Small intestine (tissue), 7 donors: ENCODE results near the gene NDE1. TPM values are rescaled to one million over a fixed set of nuclear protein-coding genes. Genes with fewer than 3 reads are reported as not detected.

Experiments
- DNase-seq, 2 donors: peaks; one replicate each; pipeline versions ENCODE4 v3.0.0 to v3.0.0-alpha.2; 2013
- FAIRE-seq: peaks from 2 replicates; lab custom pipeline; 2012; peaks lifted over from hg19 to GRCh38; lab: Jason Lieb, UNC
- H3K27ac ChIP-seq, 3 donors: one replicate each; pipeline ENCODE4 v1.5.1; 2013; ENCODE audit warnings: low read length in 2 of 3, mild to moderate bottlenecking in 2 of 3, control low read depth in 1 of 3, inconsistent platforms in 1 of 3, low read depth in 1 of 3, moderate library complexity in 1 of 3
- H3K27me3 ChIP-seq, 3 donors: one replicate each; pipeline ENCODE4 v1.6.1; 2013; ENCODE audit warnings: low read length in 3 of 3, inconsistent platforms in 1 of 3; ENCODE audit not compliant: control insufficient read depth in 3 of 3, insufficient read depth in 3 of 3
- H3K36me3 ChIP-seq, 3 donors: one replicate each; pipeline ENCODE4 v1.6.1; 2013; ENCODE audit warnings: low read length in 3 of 3, inconsistent platforms in 1 of 3, low read depth in 1 of 3, mild to moderate bottlenecking in 1 of 3, moderate library complexity in 1 of 3; ENCODE audit not compliant: control insufficient read depth in 3 of 3, insufficient read depth in 2 of 3
- H3K4me1 ChIP-seq, 3 donors: one replicate each; pipeline ENCODE4 v1.6.1; 2013; ENCODE audit warnings: low read length in 2 of 3, inconsistent platforms in 1 of 3, low read depth in 1 of 3, mild to moderate bottlenecking in 1 of 3, moderate library complexity in 1 of 3; ENCODE audit not compliant: control insufficient read depth in 3 of 3, insufficient read depth in 2 of 3
- H3K4me3 ChIP-seq, 3 donors: one replicate each; pipeline ENCODE4 v1.5.1; 2013; ENCODE audit warnings: low read length in 3 of 3, control low read depth in 1 of 3, inconsistent platforms in 1 of 3, low read depth in 1 of 3, mild to moderate bottlenecking in 1 of 3, moderate library complexity in 1 of 3
- H3K9me3 ChIP-seq, 2 donors: one replicate each; pipeline ENCODE4 v1.6.1; 2013; ENCODE audit warnings: low read depth in 1 of 2, low read length in 1 of 2; ENCODE audit not compliant: control insufficient read depth in 2 of 2, insufficient read depth in 1 of 2
- WGBS, 3 donors: extraction: QIAGEN DNeasy Blood & Tissue Kit; methylation state at CpG; one replicate each; pipeline ENCODE4 v1.1.7; 2013; 5-methylcytosine and 5-hydroxymethylcytosine counted together
- polyA plus RNA-seq, 4 donors: library from polyadenylated mRNA; stranded (reverse) in 3 of 4; unstranded in 1 of 4; fragments of 200-250 nt in 3 of 4; fragments of 120-200 nt in 1 of 4; gene quantifications; one replicate each; pipeline versions ENCODE4 v1.2.1 to v1.2.3, GENCODE V29; 2013
- donor health status: healthy with polysubstance abuse.
- donor health status: control.
- donor health status: control.
- donor health status: Bipolar disorder and iron deficiency.
- donor health status: healthy.

The NDE1 gene
- polyA plus RNA-seq, 4 donors: 5.8 to 21.7 (median 14.4) TPM

- Histone ChIP-seq H3K4me1 (no peaks in the 10 kb centered on the region), H3K36me3 (peaks cover 2 to 39% (median 16%) of the 10 kb centered on the region in 3 donors), H3K27me3 (no peaks in the 10 kb centered on the region), H3K4me3 (no peak overlapping the region), H3K27ac (no peak overlapping the region), H3K9me3 (no peaks in the 10 kb centered on the region)
- FAIRE-seq: no peak
- no peak for DNase-seq
- 82 to 93% (median 88%) methylated on average over 11 of the region's 11 CpGs for WGBS, 3 donors
These were observed 52.2 kb downstream of the NDE1 start for GRCh38 chr16:15701975-15702970.

GRCh38 chr16:15703029-15703736, 53.1 kb downstream of the NDE1 start:
- H3K4me3 ChIP-seq: no peak overlapping the region
- H3K9me3 ChIP-seq: no peaks in the 10 kb centered on the region
- H3K36me3 ChIP-seq: peaks cover 2 to 36% (median 16%) of the 10 kb centered on the region in 3 donors
- FAIRE-seq (no peak), DNase-seq (no peak)
- H3K27ac ChIP-seq: no peak overlapping the region
- H3K27me3 ChIP-seq: no peaks in the 10 kb centered on the region
- WGBS, 3 donors: 79 to 91% (median 90%) methylated on average over 14 of the region's 14 CpGs
- no peaks in the 10 kb centered on the region for H3K4me1 ChIP-seq

GRCh38 chr16:15704545-15704987, 54.5 kb downstream of the NDE1 start:
- Histone ChIP-seq H3K9me3 (no peaks in the 10 kb centered on the region), H3K27ac (no peak overlapping the region), H3K27me3 (no peaks in the 10 kb centered on the region), H3K36me3 (peaks cover 0 to 34% (median 10%) of the 10 kb centered on the region in 3 donors), H3K4me1 (no peaks in the 10 kb centered on the region), H3K4me3 (no peak overlapping the region)
- WGBS, 3 donors: 67 to 74% (median 74%) methylated on average over 8 of the region's 8 CpGs
- DNase-seq: peak; percentile 44 to 57
- FAIRE-seq: no peak

GRCh38 chr16:15705064-15705565, 55.1 kb downstream of the NDE1 start:
- 74 to 87% (median 85%) methylated on average over 8 of the region's 8 CpGs for WGBS, 3 donors

GRCh38 chr16:15707332-15707731, 57.3 kb downstream of the NDE1 start:
- H3K27me3 ChIP-seq: no peaks in the 10 kb centered on the region
- H3K4me3 ChIP-seq: no peak overlapping the region
- no peak overlapping the region for H3K27ac ChIP-seq
- peaks cover 0 to 28% (median 0%) of the 10 kb centered on the region in 3 donors for H3K36me3 ChIP-seq
- no peaks in the 10 kb centered on the region for H3K4me1 ChIP-seq
- FAIRE-seq (no peak), DNase-seq (no peak)
- H3K9me3 ChIP-seq: no peaks in the 10 kb centered on the region
- 94 to 100% (median 96%) methylated on average over 3 of the region's 3 CpGs for WGBS, 3 donors

More at GRCh38 chr16:15705064-15705565, 55.1 kb downstream of the NDE1 start:
- Histone ChIP-seq H3K9me3 (no peaks in the 10 kb centered on the region), H3K27ac (no peak overlapping the region), H3K4me3 (no peak overlapping the region), H3K4me1 (no peaks in the 10 kb centered on the region), H3K27me3 (no peaks in the 10 kb centered on the region), H3K36me3 (peaks cover 0 to 31% (median 6%) of the 10 kb centered on the region in 3 donors)
- FAIRE-seq: no peak
- no peak for DNase-seq

GRCh38 chr16:15708096-15708495, 58.1 kb downstream of the NDE1 start:
- DNase-seq: no peak
- H3K9me3 ChIP-seq: no peaks in the 10 kb centered on the region
- H3K4me1 ChIP-seq: no peaks in the 10 kb centered on the region
- whole genome bisulfite sequencing, 3 donors: 84 to 91% (median 89%) methylated on average over 12 of the region's 12 CpGs
- no peak overlapping the region for H3K27ac ChIP-seq
- H3K27me3 ChIP-seq: no peaks in the 10 kb centered on the region
- H3K36me3 ChIP-seq: peaks cover 0 to 26% (median 0%) of the 10 kb centered on the region in 3 donors
- FAIRE-seq: no peak
- H3K4me3 ChIP-seq: no peak overlapping the region

- no peak for DNase-seq
- H3K27ac ChIP-seq: no peak overlapping the region
- no peaks in the 10 kb centered on the region for H3K9me3 ChIP-seq
- H3K4me1 ChIP-seq: no peaks in the 10 kb centered on the region
- WGBS, 3 donors: 88 to 89% (median 89%) methylated on average over 7 of the region's 7 CpGs
- H3K4me3 ChIP-seq: no peak overlapping the region
- no peaks in the 10 kb centered on the region for H3K27me3 ChIP-seq
- H3K36me3 ChIP-seq: peaks cover 0 to 26% (median 0%) of the 10 kb centered on the region in 3 donors
- FAIRE-seq: no peak
These were observed 59.0 kb downstream of the NDE1 start for GRCh38 chr16:15708997-15709396.
